ENCODE measurements around the gene TRIM41. TPM values are rescaled to one million over a fixed set of nuclear protein-coding genes. Genes with fewer than 3 reads are reported as not detected.

TRIM41 gene
- total RNA-seq, 1 experiment from 2014 or later = 34.2 TPM

DNA sequence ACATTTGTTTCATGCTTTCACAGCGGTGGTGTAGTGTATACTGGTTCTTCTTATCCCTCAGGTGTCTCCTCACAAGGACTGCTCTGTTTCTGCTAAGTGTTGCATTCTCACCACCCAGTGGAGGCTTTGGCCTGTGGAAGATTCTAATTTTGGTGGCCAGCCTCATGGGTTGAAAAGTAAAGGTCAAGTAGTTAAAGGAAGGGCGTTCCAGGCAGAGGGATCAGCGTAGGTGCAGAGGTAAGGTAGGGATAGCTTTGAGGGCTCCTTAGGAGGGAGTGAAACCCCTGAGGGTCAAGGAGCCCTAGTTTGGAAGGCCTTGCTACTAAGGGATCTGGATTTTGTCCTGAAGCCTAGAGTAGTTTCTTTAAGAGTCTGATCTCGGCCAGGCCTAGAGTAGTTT is 25.2 kb downstream of the TRIM41 start:
- WGBS (ENCODE audit: extremely low coverage, insufficient read length, low lambda C conversion rate) = no CpG with 5 or more reads among the region's 4 CpGs
- H2BK5ac ChIP-seq (ENCODE audit: insufficient read length, low read length) = no peak overlapping the region
- no peaks in the 10 kb centered on the region for H3K27me3 ChIP-seq (ENCODE audit: insufficient read depth, low read length)
- H4K20me1 ChIP-seq (ENCODE audit: control insufficient read depth, insufficient read depth, insufficient read length) = no peaks in the 10 kb centered on the region
- peak overlapping the region; percentile 97 for H3K4me2 ChIP-seq (ENCODE audit: insufficient read depth, insufficient read length, low read length)
- H3K18ac ChIP-seq (ENCODE audit: insufficient read length, low read depth, low read length) = no peak overlapping the region
- H2AK5ac ChIP-seq (ENCODE audit: insufficient read length, low read length) = no peak overlapping the region
- H3K9me3 ChIP-seq (ENCODE audit: control insufficient read depth, low read depth, low read length) = no peaks in the 10 kb centered on the region
- no peak overlapping the region for H4K5ac ChIP-seq (ENCODE audit: insufficient read length, low read depth, low read length)
- H2BK15ac ChIP-seq (ENCODE audit: low read depth, low read length) = no peak overlapping the region
- peaks cover 23% of the 10 kb centered on the region for H3K79me1 ChIP-seq (ENCODE audit: insufficient read depth, low read depth, low read length, poor library complexity, severe bottlenecking)
- Mint-ChIP-seq H3K4me3 (peak overlapping the region; percentile 93 to 97), H3K4me1 (peaks cover 35 to 47% of the 10 kb centered on the region in 2 experiments), H3K27ac (peak overlapping the region; percentile 60 to 91 (median 75); a peak in 4 of 7 replicates), H3K36me3 (ENCODE audit: insufficient read depth in 1 of 3, low read depth in 3 of 3) (peaks cover 18 to 45% (median 42%) of the 10 kb centered on the region in 3 experiments), H3K27me3 (ENCODE audit: low read depth) (peaks cover 2% of the 10 kb centered on the region), H3K9me3 (peaks cover 0 to 4% of the 10 kb centered on the region in 2 experiments; a peak in 1 of 5 replicates)
- TF ChIP-seq, protein P1, sequence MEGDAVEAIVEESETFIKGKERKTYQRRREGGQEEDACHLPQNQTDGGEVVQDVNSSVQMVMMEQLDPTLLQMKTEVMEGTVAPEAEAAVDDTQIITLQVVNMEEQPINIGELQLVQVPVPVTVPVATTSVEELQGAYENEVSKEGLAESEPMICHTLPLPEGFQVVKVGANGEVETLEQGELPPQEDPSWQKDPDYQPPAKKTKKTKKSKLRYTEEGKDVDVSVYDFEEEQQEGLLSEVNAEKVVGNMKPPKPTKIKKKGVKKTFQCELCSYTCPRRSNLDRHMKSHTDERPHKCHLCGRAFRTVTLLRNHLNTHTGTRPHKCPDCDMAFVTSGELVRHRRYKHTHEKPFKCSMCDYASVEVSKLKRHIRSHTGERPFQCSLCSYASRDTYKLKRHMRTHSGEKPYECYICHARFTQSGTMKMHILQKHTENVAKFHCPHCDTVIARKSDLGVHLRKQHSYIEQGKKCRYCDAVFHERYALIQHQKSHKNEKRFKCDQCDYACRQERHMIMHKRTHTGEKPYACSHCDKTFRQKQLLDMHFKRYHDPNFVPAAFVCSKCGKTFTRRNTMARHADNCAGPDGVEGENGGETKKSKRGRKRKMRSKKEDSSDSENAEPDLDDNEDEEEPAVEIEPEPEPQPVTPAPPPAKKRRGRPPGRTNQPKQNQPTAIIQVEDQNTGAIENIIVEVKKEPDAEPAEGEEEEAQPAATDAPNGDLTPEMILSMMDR (conservative IDR thresholded peaks at IDR 0.05) = no peak
- H2BK20ac ChIP-seq (ENCODE audit: low read depth, low read length, poor library complexity, severe bottlenecking) = no peak overlapping the region
- H2AFZ ChIP-seq (ENCODE audit: low read length) = no peak overlapping the region
- H3K27ac ChIP-seq (ENCODE audit: insufficient read length, low read depth, low read length) = no peak overlapping the region
- H3K4me1 ChIP-seq (ENCODE audit: insufficient read depth, low read length) = no peaks in the 10 kb centered on the region; the same call in 1 of the 2 replicates
- H3K56ac ChIP-seq (ENCODE audit: insufficient read length, low read depth, low read length) = no peak overlapping the region
- H3T11ph ChIP-seq (ENCODE audit: low read length) = no peak overlapping the region
- H3K23me2 ChIP-seq (ENCODE audit: insufficient read length, low read depth, low read length, poor library complexity, severe bottlenecking) = peaks cover 18% of the 10 kb centered on the region
- peaks cover 45% of the 10 kb centered on the region for H3K79me2 ChIP-seq (ENCODE audit: insufficient read depth, low read length)
- H2BK120ac ChIP-seq (ENCODE audit: low read depth, low read length, poor library complexity, severe bottlenecking) = no peak overlapping the region
- H3K9ac ChIP-seq (ENCODE audit: extremely low read depth, insufficient read length, low read length) = peak overlapping the region; percentile 84
- no peak overlapping the region for H4K91ac ChIP-seq (ENCODE audit: insufficient read length, low read depth, low read length)
- no peak for DNase-seq
- no peak overlapping the region for H3K23ac ChIP-seq (ENCODE audit: insufficient read length, low read depth, low read length)
- no peak overlapping the region for H3K14ac ChIP-seq (ENCODE audit: insufficient read depth, low read length)
- no peak overlapping the region for H4K8ac ChIP-seq (replicated peaks; ENCODE audit: insufficient read length, low read depth, low read length)
- no peak overlapping the region for H3K4ac ChIP-seq (ENCODE audit: low read depth, low read length)
- no peak overlapping the region for H2BK12ac ChIP-seq (ENCODE audit: insufficient read length, low read depth, low read length)

Measured in H9 (cell line).